ENCODE data around the gene WFDC8.

Gene WFDC8

GRCh38 chr20:45545754-45546453 lies 33.2 kb downstream of the WFDC8 start:
- Histone ChIP-seq H3K4me3 (no peak overlapping the region), H3K27me3 (peaks cover 0 to 6% of the 10 kb centered on the region in 2 donors), H3K9me3 (no peaks in the 10 kb centered on the region), H3K27ac (no peak overlapping the region), H3K4me1 (no peaks in the 10 kb centered on the region), H3K36me3 (no peaks in the 10 kb centered on the region)
- TF ChIP-seq CTCF (IDR thresholded peaks at IDR 0.05), result peak in 1 of 2 experiments; percentile 17
- DNase-seq, result no peak
- intact Hi-C loops (cut with DNase I; ENCODE audit: low total_unique reads), result no loop called here

- no peak for DNase-seq
- Histone ChIP-seq H3K36me3 (no peaks in the 10 kb centered on the region), H3K27ac (no peak overlapping the region), H3K4me1 (no peaks in the 10 kb centered on the region), H3K4me3 (no peak overlapping the region), H3K9me3 (no peaks in the 10 kb centered on the region), H3K27me3 (peaks cover 0 to 6% of the 10 kb centered on the region in 2 donors)
- intact Hi-C loops (cut with DNase I; ENCODE audit: low total_unique reads), result no loop called here
- TF ChIP-seq CTCF (IDR thresholded peaks at IDR 0.05), result no peak
These were observed 33.7 kb downstream of the WFDC8 start for GRCh38 chr20:45545351-45545750.

DNA sequence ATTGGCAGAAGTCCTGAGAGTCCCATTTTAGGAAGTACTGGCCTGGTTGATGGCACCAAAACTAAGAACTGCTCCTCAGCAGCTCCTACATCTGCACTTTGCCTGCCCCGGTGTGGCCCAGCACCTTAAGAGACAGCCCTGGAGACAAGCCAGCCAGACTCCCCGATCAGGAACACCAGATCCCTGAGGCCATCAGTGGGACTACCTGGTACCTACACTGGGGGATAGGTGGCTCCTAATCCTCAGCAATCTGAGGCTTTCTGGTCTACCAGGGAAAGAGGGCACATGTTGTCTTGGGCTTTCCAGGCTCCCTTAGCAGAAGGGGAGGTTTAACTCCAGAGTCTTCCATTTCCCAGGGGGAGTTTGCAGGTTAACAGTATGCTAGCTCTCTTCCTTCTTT lies 39.7 kb downstream of the WFDC8 start, which contains the start of gene WFDC6:
Gene WFDC6 (minus strand): TSS at position 101 of the 400 bp plus-strand sequence. CDS start 75 bp downstream, at position 26.
- intact Hi-C loops (cut with DNase I; ENCODE audit: low total_unique reads), result no loop called here
- no peaks in the 10 kb centered on the region for H3K9me3 ChIP-seq
- H3K4me3 ChIP-seq, result no peak within 1 kb of the TSS

GRCh38 chr20:45538209-45538799 lies 40.8 kb downstream of the WFDC8 start:
- H3K36me3 ChIP-seq, result no peaks in the 10 kb centered on the region
- no peak for DNase-seq
- H3K27ac ChIP-seq, result no peak overlapping the region
- intact Hi-C loops (cut with DNase I; ENCODE audit: low total_unique reads), result no loop called here
- peaks cover 0 to 19% of the 10 kb centered on the region in 2 donors for H3K27me3 ChIP-seq
- no peaks in the 10 kb centered on the region for H3K9me3 ChIP-seq
- TF ChIP-seq CTCF (IDR thresholded peaks at IDR 0.05), result no peak
- no peaks in the 10 kb centered on the region for H3K4me1 ChIP-seq
- no peak overlapping the region for H3K4me3 ChIP-seq

More for the DNA sequence above, 39.7 kb downstream of the WFDC8 start, which contains the start of gene WFDC6:
- Histone ChIP-seq H3K36me3 (no peaks in the 10 kb centered on the region), H3K27ac (no peak within 1 kb of the TSS), H3K27me3 (peaks cover 0 to 19% of the 10 kb centered on the region in 2 donors), H3K4me1 (no peaks in the 10 kb centered on the region)
- no peak for TF ChIP-seq CTCF (IDR thresholded peaks at IDR 0.05)
- DNase-seq, result no peak

DNA sequence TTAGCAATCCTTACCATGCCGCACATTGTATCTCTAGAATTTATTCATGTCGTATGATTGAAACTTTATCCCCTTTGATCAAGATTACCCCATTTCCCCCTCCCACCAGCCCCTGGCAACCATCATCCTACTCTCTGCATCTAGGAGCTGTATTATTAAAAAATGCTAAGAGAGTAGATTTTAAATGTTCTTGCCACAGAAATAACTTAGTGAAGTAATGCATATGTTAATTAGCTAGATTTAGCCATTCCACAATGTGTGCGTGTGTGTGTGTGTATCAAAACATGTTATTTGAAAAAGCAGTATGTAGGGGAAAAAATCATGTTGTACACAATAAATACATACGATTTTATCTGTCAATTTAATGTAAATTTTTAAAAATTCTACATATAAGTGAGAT lies 51.8 kb downstream of the WFDC8 start:
- no peak for DNase-seq
- no peaks in the 10 kb centered on the region for H3K36me3 ChIP-seq
- H3K9me3 ChIP-seq, result no peaks in the 10 kb centered on the region
- no peak overlapping the region for H3K4me3 ChIP-seq
- H3K4me1 ChIP-seq, result no peaks in the 10 kb centered on the region
- intact Hi-C loops (cut with DNase I; ENCODE audit: low total_unique reads), result no loop called here
- peaks cover 0 to 7% of the 10 kb centered on the region in 2 donors for H3K27me3 ChIP-seq
- H3K27ac ChIP-seq, result no peak overlapping the region
- TF ChIP-seq CTCF (IDR thresholded peaks at IDR 0.05), result no peak

All from tibial artery (tissue), 4 donors.